ENCODE data around the gene ENPP6. TPM values are rescaled to one million over a fixed set of nuclear protein-coding genes. Genes with fewer than 3 reads are reported as not detected.
"Not testable (repeated sequence)": the region's sequence is repeated elsewhere in the genome, so short reads cannot be mapped to it uniquely, and the experiment has no call there.

ENPP6 gene
- total RNA-seq, 2 experiments from 2014 or later: 0.17 to 0.46 TPM

GRCh38 chr4:184247421-184247820 is 29.7 kb upstream of the ENPP6 start:
- CTCF ChIA-PET: interaction anchor here (0.7 to 1.4 kb wide), 2 partner anchors 9 to 313 kb away, joined by 3 to 5 read pairs; no protein-coding TSS in a partner anchor

GRCh38 chr4:184246426-184246825 is 28.8 kb upstream of the ENPP6 start:
- CTCF ChIA-PET: interaction anchor here (0.7 kb wide), 2 partner anchors 34 to 628 kb away, joined by 3 read pairs; no protein-coding TSS in a partner anchor
- POLR2A ChIA-PET: no interaction called here

More at GRCh38 chr4:184247421-184247820, 29.7 kb upstream of the ENPP6 start:
- POLR2A ChIA-PET: no interaction called here

GRCh38 chr4:184238072-184238745 is 20.5 kb upstream of the ENPP6 start:
- ChIA-PET POLR2A (interaction anchor here (0.8 kb wide), 1 partner anchor 28 kb away, joined by 3 read pairs; no protein-coding TSS in a partner anchor), CTCF (interaction anchor here (0.5 to 1.5 kb wide), 3 partner anchors 10 to 220 kb away, joined by 3 to 5 read pairs (median 3); no protein-coding TSS in a partner anchor)

GRCh38 chr4:184237612-184238011 is 19.9 kb upstream of the ENPP6 start:
- ChIA-PET POLR2A (interaction anchor here (0.8 kb wide), 1 partner anchor 29 kb away, joined by 3 read pairs; no protein-coding TSS in a partner anchor), CTCF (interaction anchor here (0.5 to 1.8 kb wide), 4 partner anchors 10 to 221 kb away, joined by 3 to 5 read pairs (median 4); no protein-coding TSS in a partner anchor)

- POLR2A ChIA-PET: no interaction called here
Measured at GRCh38 chr4:184235526-184235925, 17.9 kb upstream of the ENPP6 start.

GRCh38 chr4:184234155-184234554 is 16.5 kb upstream of the ENPP6 start:
- ChIA-PET POLR2A (no interaction called here), CTCF (no interaction called here)

More at GRCh38 chr4:184235526-184235925, 17.9 kb upstream of the ENPP6 start:
- CTCF ChIA-PET: interaction anchor here (1.8 kb wide), 1 partner anchor 16 kb away, joined by 5 read pairs; no protein-coding TSS in a partner anchor

GRCh38 chr4:184232975-184233374 is 15.3 kb upstream of the ENPP6 start:
- ChIA-PET POLR2A (no interaction called here), CTCF (no interaction called here)

GRCh38 chr4:184232202-184232601 is 14.5 kb upstream of the ENPP6 start:
- CTCF ChIA-PET: interaction anchor here (1.2 kb wide), 1 partner anchor 32 kb away, joined by 4 read pairs; no protein-coding TSS in a partner anchor
- POLR2A ChIA-PET: no interaction called here

GRCh38 chr4:184231573-184231972 is 13.9 kb upstream of the ENPP6 start:
- ChIA-PET CTCF (interaction anchor here (1.2 kb wide), 1 partner anchor 33 kb away, joined by 4 read pairs; no protein-coding TSS in a partner anchor), POLR2A (interaction anchor here (0.7 kb wide), 1 partner anchor 107 kb away, joined by 4 read pairs; no protein-coding TSS in a partner anchor)

- ChIA-PET POLR2A (no interaction called here), CTCF (no interaction called here)
Measured at GRCh38 chr4:184228056-184228705, 10.5 kb upstream of the ENPP6 start.

GRCh38 chr4:184216515-184216914 is 1.2 kb downstream of the ENPP6 start:
- CTCF ChIA-PET: interaction anchor here (2.1 kb wide), 1 partner anchor 35 kb away, joined by 5 read pairs; no protein-coding TSS in a partner anchor
- POLR2A ChIA-PET: no interaction called here

GRCh38 chr4:184215709-184216328 is 1.9 kb downstream of the ENPP6 start:
- ChIA-PET CTCF (interaction anchor here (2.1 kb wide), 1 partner anchor 35 kb away, joined by 5 read pairs; no protein-coding TSS in a partner anchor), POLR2A (no interaction called here)

- CTCF ChIA-PET: no interaction called here
- POLR2A ChIA-PET: no interaction called here
Measured at GRCh38 chr4:184214931-184215330, 2.7 kb downstream of the ENPP6 start.

GRCh38 chr4:184207734-184208607 is 9.7 kb downstream of the ENPP6 start:
- CTCF ChIA-PET: not testable (repeated sequence)

GRCh38 chr4:184205243-184205642 is 12.4 kb downstream of the ENPP6 start:
- ChIA-PET POLR2A (no interaction called here), CTCF (no interaction called here)

More at GRCh38 chr4:184207734-184208607, 9.7 kb downstream of the ENPP6 start:
- POLR2A ChIA-PET: not testable (repeated sequence)

GRCh38 chr4:184203300-184203699 is 14.4 kb downstream of the ENPP6 start:
- POLR2A ChIA-PET: no interaction called here

GRCh38 chr4:184201179-184201578 is 16.5 kb downstream of the ENPP6 start:
- ChIA-PET CTCF (no interaction called here), POLR2A (no interaction called here)

More at GRCh38 chr4:184203300-184203699, 14.4 kb downstream of the ENPP6 start:
- CTCF ChIA-PET: no interaction called here

GRCh38 chr4:184200296-184200695 is 17.4 kb downstream of the ENPP6 start:
- ChIA-PET CTCF (no interaction called here), POLR2A (no interaction called here)

GRCh38 chr4:184199780-184200179 is 17.9 kb downstream of the ENPP6 start:
- POLR2A ChIA-PET: no interaction called here
- CTCF ChIA-PET: no interaction called here
